ENCODE measurements around the gene SLC17A5.

Gene SLC17A5

DNA sequence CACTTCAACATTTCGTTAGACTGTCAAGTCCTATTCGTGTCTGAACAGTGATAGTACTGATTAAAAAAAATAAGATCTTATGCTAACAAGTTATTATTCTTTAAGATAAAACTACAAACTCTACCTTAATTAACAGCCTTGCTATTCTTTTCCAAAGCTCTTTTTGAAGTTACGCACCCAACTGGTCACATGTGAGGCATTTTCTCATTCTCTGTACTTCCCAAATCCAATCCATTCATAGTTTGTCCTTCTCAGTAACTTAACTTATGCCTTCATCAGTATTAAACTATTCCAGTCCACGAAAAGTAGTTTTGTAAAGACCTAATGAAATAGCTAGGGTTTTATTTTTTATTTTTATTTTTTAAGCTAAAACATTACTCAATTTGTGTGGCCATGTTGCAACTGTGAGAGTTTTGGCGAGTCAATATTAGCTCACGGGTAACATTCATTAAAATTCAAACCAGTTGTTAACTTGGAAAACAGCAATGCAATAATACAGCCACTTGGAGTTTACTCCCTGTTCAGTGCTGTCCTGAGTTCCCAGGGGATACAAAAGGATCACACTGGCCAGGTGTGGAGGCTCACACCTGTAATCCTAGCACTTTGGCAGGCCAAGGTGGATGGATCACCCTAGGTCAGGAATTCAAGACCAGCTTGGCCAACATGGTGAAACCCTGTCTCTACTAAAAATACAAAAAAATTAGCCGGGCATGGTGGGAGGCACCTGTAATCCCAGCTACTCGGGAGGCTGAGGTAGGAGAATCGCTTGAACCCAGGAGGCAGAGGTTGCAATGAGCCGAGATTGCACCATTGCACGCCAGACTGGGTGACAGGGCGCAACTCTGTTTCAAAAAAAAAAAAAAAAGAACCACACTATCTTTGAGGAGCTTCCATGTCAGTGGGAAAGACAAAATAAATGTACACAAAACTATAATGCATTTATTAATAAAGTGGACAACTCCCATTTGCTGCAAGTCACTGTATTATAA lies 105.0 kb downstream of the SLC17A5 start:
- Histone ChIP-seq H3K4me1 (no peaks in the 10 kb centered on the region), H3K9me3 (no peaks in the 10 kb centered on the region), H3K36me3 (no peaks in the 10 kb centered on the region)

DNA sequence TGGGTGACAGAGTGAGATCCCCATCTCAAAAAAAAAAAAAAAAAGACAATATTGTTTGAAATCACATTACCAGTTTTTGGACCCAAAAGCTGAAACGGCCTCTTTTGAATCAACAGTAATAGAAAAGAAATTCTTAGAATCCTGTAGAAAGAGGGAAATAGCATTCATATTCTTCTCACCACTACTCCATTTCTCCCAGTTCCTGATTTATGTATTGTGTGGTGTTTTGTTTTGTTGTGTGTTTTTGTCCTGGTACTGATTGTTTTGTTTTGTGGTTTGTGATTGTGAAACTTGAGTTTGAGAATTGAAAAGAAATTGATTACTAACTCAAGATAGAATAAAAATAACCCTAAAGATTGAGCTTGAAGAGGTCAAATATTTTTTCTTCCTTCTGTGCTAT lies 106.8 kb downstream of the SLC17A5 start:
- Histone ChIP-seq H3K9me3 (no peaks in the 10 kb centered on the region), H3K4me1 (no peaks in the 10 kb centered on the region), H3K36me3 (no peaks in the 10 kb centered on the region), H3K27me3 (no peaks in the 10 kb centered on the region), H3K27ac (no peak overlapping the region), H3K4me3 (no peak overlapping the region)
- no peak for DNase-seq
- intact Hi-C loops (cut with DNase I; ENCODE audit: low total_unique reads): no loop called here
- no peak for TF ChIP-seq CTCF (IDR thresholded peaks at IDR 0.05)

More for the DNA sequence above, 105.0 kb downstream of the SLC17A5 start:
- intact Hi-C loops (cut with DNase I; ENCODE audit: low total_unique reads): no loop called here
- Histone ChIP-seq H3K27me3 (no peaks in the 10 kb centered on the region), H3K27ac (no peak overlapping the region), H3K4me3 (no peak overlapping the region)
- no peak for DNase-seq
- TF ChIP-seq CTCF (IDR thresholded peaks at IDR 0.05): no peak

All from tibial artery (tissue), 4 donors.